HG02970 (cell line): ENCODE measurements around the gene LPP.

ENCODE experiments used
- ATAC-seq: cut with Tn5 transposase; IDR thresholded peaks from one replicate; pipeline ENCODE4 v1.9.1; 2021; ENCODE audit warnings: mild to moderate bottlenecking, moderate library complexity, moderate number of reproducible peaks; ENCODE audit not compliant: unreplicated experiment, low FRiP score

Gene LPP

DNA sequence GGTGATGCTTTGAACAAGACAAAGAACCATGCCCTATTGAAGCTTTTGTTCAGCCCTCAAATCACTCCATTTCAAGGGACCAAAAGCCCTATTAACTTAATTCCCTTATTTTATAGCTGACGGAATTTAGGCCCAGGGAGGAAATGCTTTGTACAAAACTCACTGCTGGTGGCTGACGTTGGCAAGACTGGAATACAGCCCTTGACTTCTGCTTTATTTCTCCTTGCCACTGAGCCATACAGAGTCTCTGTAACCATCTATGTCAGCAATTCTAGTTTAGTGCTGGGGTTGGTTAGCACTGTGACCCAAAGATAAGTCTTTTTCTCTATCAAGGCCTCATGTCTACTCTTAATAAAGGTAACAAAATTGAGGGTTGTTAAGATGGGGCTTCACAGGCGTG, 701.7 kb downstream of the LPP start:
- no peak for ATAC-seq

- ATAC-seq, result no peak
Measured at GRCh38 chr3:188860147-188860546, 706.2 kb downstream of the LPP start.

- ATAC-seq, result no peak
Measured at GRCh38 chr3:188861842-188862744, 708.1 kb downstream of the LPP start.

GRCh38 chr3:188863999-188864406, 710.0 kb downstream of the LPP start:
- no peak for ATAC-seq

GRCh38 chr3:188867691-188868265, 713.8 kb downstream of the LPP start:
- no peak for ATAC-seq

DNA sequence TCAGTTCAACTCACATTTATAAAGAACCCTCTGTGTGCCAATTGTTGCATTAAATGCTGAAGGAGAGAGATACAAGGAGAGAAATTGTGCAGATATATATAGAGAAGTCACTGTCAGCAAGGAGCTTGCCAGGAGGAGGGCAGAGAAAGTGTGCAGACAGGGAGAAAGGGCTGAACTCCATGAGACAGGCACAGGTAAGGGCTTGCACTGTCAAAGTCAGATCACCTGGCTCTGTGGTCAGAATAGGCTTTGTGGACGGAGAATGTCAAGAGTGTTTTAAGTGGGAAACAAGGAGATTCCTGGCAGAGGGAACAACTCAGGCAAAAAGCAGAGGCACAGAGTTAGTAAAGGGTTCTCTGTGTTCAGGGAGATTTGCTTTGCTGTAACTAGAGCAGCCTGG, 714.8 kb downstream of the LPP start:
- no peak for ATAC-seq

DNA sequence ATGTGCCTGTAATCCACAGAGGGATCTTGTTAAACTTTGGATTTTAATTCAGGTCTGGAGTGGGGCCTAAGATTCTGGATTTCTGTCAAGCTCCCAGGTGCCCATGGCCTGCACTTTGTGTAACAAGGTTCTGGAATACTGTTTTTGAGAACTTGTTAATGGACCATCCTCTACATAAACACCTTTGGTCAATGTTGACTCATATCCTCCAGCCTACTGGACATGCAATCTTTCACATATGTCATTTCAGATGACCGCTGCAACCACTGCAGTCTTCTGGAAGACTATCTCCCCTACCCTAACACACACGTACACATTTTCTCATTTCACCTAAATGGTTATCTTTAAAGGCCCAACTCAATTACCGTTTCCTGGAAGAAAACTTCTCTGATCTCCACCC, 715.7 kb downstream of the LPP start:
- ATAC-seq, result no peak

DNA sequence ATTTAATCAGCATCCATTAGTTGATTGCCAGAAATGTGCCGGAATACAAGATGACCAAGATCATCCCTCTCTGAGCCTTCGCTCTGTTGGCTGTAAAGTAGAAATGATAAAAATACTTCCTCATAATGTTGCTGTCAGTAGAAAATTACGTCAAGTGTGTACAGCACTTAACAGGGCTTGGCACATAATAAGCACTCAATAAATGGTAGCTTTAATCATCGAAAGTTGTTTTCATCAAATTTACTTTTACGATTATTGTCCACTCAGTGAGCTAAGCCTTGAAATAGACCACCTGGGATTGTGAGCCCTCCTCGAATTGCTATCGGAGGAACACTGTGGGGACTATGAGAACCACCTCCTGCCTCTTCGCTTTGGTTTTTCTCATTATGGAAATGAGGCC, 716.5 kb downstream of the LPP start:
- ATAC-seq, result no peak

- no peak for ATAC-seq
Measured at GRCh38 chr3:188874576-188874975, 720.6 kb downstream of the LPP start.

- no peak for ATAC-seq
Measured at GRCh38 chr3:188875413-188875812, 721.5 kb downstream of the LPP start.

GRCh38 chr3:188876370-188876769, 722.4 kb downstream of the LPP start:
- ATAC-seq, result no peak

- no peak for ATAC-seq
Measured at GRCh38 chr3:188877381-188877780, 723.4 kb downstream of the LPP start.

DNA sequence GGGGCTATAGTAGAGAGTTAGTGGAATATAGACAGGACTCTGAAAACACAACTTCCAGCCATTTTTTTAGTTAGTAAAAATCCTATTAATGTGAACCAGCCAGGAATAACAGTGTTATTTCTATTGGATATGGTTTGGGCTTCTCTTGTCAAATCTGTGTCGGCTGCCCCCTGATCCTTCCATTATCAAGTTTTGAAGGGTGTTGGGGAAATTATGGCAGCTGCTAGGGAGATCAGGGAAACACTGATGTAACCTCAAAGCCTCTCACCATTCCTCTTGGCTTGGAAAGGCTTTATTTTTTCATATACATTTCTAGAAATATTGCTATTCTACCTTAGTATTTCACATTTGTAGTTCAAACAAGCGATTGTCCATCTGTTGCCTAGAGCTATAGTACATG, 724.1 kb downstream of the LPP start:
- ATAC-seq, result no peak

GRCh38 chr3:188881954-188882641, 728.1 kb downstream of the LPP start:
- no peak for ATAC-seq

DNA sequence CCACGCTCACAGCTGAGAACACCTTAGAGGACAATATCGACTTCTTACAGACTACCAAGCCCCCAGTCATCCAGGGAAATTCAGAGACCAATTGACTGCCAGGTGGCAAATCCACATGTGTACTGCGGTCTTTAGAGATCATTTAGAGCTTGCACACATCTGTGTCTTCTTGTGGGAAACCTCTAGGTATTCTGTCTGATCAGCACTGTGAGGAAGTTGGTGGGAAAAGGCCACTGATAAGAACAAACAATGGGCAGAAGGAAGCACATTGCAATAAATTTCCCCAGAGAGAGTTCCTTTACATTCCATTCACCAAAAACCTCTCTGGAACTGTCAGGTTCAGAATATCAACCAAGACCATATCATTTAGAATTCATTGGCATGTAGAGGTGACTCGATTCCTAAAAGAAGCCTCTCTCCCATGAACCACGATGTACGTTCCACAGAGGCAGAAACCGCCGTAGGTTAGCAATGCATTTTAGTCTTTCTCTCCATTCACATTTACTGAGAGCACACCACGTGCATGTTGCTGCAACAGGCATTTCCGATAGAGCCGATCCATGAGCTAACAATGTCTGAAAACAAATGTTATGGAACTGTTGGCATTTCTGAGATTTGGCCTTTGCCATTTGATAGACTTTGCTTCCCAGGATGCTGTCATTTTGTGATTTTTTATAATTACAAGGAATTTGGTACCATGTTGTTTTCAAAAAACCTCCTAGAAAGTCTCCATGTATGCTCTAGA, 730.5 kb downstream of the LPP start:
- no peak for ATAC-seq

- ATAC-seq, result no peak
Measured at GRCh38 chr3:188888321-188889053, 734.5 kb downstream of the LPP start.

DNA sequence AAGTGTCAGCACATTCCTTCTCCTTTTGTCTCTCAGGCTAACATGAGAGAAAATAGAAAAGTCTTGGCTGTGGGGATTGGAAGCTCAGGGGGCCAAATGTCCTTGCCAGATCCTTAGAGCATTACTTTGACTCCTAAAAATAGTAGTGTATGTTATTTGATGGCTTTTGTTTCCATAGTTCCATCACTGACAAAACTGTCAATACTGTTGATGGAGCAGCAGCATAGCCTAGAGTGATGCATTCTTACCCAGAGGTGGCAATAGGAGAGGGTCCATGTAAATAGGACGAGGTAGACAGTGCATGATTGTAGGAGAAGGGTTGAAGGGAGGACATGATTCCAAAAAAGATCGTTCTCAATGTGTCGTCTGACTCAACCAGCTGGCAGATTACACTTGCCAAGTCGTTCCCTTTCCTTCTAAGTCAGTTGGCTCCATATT, 735.1 kb downstream of the LPP start:
- no peak for ATAC-seq

GRCh38 chr3:188890572-188891270, 736.8 kb downstream of the LPP start:
- ATAC-seq, result no peak

DNA sequence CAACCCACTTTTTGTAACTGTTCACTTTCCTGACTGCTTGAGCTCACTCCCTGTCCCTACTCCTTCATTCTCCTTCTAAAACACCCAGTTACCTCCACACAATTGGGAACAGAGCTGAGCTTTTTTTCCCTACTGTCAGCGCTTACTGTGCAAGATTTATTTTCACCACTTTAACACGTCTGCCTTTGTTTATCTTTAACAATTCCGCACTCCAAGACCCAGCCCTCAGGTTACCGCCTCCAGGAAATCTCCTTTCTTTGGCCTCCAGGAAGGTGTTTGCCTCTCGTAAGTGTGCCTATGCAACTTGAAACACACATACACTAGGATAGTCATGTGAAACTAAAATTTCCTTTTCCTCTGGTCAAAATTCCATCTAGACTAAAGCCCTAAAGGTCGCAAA, 745.9 kb downstream of the LPP start:
- ATAC-seq, result no peak
